NCI-H446 (cell line): ENCODE measurements around the gene RHOJ.
"Not testable (repeated sequence)": the region's sequence is repeated elsewhere in the genome, so short reads cannot be mapped to it uniquely, and the experiment has no call there.

Experiments
- DNase-seq, 2 experiments: peaks; one replicate each; lab custom pipeline; 2025; lab: John Stamatoyannopoulos, UW

The RHOJ gene

DNA sequence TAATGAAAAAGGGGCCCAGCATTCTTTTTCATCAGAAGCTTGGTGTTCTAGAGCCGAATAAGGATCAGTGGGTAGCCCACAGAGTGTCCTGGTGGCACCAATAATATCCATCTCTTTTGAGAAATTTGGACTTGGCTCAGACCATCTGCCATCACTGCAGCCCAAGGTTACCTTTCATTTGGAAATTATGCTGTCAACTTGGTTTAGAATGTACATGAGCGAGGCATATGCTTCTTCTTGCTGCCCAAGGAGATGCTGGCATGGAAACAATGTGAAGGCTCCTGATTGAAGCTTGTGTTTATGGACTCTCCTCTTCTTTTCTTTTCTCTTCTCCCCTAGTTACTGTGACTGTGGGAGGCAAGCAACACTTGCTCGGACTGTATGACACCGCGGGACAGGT lies 64.5 kb downstream of the RHOJ start:
- peak in 1 of 2 experiments; percentile 56 for DNase-seq

GRCh38 chr14:63269561-63270225 lies 65.5 kb downstream of the RHOJ start:
- DNase-seq = no peak

GRCh38 chr14:63273129-63273528 lies 68.9 kb downstream of the RHOJ start:
- DNase-seq = peak in 1 of 2 experiments; percentile 32

GRCh38 chr14:63273717-63274655 lies 69.7 kb downstream of the RHOJ start:
- DNase-seq = peak in 1 of 2 experiments; percentile 75

DNA sequence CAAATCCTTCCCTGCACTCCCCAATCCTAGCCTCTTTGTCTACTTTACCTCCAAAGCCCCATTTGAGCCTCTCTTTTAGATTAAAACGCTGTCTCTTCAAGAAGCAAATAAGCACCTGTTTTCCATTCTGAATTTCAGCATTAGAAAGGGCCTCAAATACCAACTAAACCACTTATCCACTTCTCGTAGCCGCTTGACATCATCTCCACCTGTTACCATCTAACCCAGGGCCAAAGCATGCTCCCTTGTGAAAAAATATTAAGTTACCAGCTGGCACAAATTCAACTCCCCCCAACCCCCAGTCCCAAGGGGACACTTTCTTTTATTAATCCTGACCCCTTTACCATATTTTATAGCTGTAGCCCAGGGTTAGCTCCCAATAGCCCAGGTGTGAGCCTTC lies 71.4 kb downstream of the RHOJ start:
- DNase-seq = no peak

DNA sequence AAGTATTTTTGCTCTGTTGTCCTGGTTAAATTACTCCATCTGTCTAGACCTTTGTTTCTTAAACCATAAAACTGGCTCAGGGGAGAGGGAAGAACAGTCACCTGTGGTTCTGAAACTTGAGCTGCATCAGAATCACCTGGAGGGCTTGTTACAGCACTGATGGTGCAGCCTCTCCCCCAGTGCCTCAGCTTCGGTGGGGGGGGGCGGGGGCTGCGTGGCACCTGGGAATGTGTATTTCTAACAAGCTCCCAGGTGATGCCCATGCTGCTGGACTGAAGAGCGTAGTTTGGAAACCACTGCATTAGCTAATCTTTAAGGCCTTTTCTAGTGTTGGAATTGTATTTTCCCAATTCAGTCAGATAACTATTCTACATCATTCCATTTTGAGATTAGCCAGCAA lies 71.8 kb downstream of the RHOJ start:
- DNase-seq = no peak

GRCh38 chr14:63276492-63277342 lies 72.5 kb downstream of the RHOJ start:
- DNase-seq = peak; percentile 13 to 63

- DNase-seq = no peak
Measured at GRCh38 chr14:63277591-63278183, 73.4 kb downstream of the RHOJ start.

DNA sequence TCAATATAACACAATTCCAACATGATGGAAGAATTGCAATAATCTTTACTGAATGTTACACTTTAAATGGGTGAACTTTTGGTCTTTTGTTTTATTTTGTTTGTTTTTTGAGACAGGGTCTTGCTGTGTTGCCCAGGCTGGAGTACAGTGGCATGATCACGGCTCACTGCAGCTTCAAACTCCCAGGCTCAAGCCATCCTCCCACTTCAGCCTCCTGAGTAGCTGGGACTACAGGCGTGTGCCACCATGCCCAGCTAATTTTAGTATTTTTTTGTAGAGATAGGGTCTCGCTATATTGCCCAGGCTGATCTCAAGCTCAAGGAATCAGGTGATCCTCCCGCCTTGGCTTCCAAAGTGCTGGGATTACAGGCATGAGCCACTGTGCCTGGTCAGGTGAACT lies 75.7 kb downstream of the RHOJ start:
- DNase-seq = not testable (repeated sequence)

DNA sequence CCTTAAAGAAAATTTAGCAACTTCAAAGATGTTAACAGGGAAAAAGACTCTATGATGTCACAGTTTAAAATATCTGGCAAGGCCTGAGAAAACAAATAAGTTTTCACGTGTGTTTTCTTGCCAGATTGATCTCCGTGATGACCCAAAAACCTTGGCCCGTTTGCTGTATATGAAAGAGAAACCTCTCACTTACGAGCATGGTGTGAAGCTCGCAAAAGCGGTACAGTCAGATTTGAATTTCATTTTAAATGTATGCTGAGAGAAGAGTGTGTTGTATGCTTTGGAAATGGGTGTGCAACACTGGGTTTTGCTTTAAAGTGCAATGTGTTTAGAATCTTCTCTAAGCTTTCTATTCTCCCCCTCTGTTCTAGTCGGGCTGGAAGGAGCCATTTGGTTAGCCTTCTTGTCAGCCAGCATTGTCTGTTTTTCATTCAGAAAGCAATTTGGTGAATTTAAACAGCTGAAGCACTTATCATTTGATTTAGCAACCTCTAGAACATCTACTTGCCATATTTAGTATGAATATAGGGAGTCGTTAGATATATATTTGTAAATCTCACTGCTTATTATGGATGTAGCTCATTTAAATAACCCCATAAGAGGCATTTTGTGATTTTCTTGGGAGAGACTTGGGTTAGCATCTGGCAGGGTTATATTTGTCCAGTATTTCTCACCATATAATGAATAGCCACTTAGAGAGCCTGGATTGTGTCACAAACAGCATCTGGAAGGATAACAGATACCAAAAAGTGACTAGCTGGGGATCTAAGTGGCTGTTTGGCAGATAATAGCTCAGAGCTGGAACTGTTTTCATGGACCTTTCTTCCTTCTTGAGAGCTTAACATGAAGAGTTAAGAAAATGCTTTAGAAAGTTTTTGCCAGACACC lies 79.0 kb downstream of the RHOJ start:
- no peak for DNase-seq

- no peak for DNase-seq
Measured at GRCh38 chr14:63283884-63284248, 79.6 kb downstream of the RHOJ start.

- no peak for DNase-seq
Measured at GRCh38 chr14:63286071-63286470, 81.8 kb downstream of the RHOJ start.

- DNase-seq = no peak
Measured at GRCh38 chr14:63287666-63288483, 83.6 kb downstream of the RHOJ start.

- no peak for DNase-seq
Measured at GRCh38 chr14:63288853-63289252, 84.6 kb downstream of the RHOJ start.

DNA sequence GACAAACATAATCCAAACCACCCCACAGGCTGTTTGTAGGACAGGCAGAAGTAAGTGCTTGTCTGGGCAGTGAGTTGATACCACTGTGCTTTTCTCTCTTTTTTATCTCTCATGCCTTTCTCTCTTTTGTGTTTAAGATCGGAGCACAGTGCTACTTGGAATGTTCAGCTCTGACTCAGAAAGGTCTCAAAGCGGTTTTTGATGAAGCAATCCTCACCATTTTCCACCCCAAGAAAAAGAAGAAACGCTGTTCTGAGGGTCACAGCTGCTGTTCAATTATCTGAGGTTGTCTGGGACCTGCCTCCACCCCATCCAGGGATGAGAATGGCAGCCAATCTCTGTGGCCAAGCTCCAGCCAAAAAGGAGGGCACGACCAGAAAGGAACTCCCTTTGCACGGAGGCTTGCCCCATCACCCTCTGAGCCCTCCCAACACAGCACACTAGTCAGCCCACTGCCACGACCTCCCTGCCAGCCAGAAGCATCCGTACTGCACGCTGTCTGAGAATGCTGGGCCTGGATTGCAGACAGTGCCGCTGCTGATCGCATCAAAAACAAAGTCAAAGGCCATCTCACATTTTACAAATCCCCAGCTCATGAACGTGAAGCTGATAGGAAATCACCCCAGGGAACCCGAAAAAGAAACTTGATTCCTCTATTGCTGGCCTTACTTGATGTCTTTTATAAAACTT lies 86.6 kb downstream of the RHOJ start:
- no peak for DNase-seq

DNA sequence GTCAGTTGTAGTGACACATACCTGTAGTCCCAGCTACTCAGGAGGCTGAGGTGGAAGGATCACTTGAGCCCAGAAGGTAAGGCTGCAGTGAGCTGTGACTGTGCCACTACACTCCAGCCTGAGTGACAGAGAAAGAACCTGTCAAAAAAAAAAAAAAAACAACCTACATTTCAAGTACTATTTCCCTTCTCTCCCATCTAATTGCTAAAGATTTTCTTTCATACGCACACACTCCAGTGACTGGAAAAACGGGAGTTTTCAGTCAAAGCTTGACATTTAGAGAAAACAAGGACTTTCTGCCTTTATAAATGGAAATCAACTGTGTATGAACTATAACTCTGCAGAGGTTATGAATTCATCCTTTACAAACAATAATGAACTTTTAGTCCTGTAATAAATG lies 88.6 kb downstream of the RHOJ start:
- DNase-seq = no peak

DNA sequence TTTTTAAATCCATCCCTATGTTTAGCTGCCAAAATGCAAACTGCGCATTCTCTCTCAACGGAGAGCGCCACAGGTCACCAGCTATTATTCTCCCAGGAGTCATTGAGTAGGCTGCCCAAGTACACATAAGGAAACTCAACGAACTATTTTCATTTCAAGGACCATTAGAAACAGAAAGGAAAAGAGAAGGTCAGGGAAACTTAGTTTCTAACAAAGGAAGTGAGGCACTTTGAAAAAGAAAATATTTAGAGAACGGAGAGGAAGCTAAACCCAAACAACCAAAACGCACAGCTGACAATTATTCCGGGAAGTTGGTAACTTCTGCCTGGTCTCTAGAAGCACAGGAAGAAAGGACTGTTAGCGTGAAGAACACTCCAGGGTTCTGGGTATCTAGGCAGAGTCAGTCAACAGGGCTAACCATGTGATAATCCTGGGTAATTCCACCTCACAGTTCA lies 91.0 kb downstream of the RHOJ start:
- DNase-seq = no peak

DNA sequence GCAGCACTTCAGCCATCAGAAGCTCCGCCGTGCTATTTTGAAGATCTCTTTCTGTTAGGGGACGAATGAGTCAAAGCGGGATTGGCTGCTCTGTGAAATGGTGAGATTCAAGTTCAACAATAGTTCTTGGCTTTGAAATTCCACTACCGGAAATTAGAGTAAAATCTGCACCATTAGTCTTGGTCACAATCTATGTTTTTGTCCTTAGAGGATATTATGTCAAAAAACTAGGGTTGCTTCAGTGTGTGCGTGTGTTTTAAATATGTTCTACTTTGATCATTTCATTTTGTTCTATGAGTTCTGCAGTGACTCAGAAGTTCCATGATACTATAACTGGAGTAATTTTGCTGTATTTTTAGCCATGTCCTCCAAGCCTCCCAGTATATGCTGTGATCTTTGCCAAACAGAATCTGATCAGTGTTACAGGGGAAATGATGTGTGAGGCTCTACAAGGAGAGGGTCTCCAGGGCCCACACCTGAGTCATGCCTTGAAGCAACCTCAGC lies 91.9 kb downstream of the RHOJ start:
- DNase-seq = no peak

GRCh38 chr14:63297372-63298063 lies 93.3 kb downstream of the RHOJ start:
- DNase-seq = no peak
